WTC11 (cell line): Measurements from ENCODE around the gene ARHGAP15. TPM values are rescaled to one million over a fixed set of nuclear protein-coding genes. Genes with fewer than 3 reads are reported as not detected.

ENCODE experiments used
- ATAC-seq: fragments of 200-7000 bp; cut with Tn5 transposase; 2 replicates; pipeline ENCODE4 v1.10.0; 2021; ENCODE audit warnings: mild to moderate bottlenecking, moderate library complexity
- CTCF ChIA-PET: fragments of 300-600 bp; sonication (Branson Sonifier 250); formaldehyde crosslinking; loops from one replicate; lab custom pipeline; 2021; ENCODE audit warnings: antibody characterized with exemption; lab: Charles Lee
- POLR2A ChIA-PET: fragments of 350-600 bp; sonication (Branson Sonifier 250); formaldehyde crosslinking; loops from one replicate; lab custom pipeline; 2021; ENCODE audit warnings: antibody characterized with exemption; lab: Charles Lee
- DNase-seq: peaks from one replicate; pipeline ENCODE4 v3.0.0; 2021; ENCODE audit warnings: low spot score
- H3K27ac Mint-ChIP-seq: 2 replicates; pipeline ENCODE4 v1.8.0; 2021; ENCODE audit warnings: mixed read lengths
- H3K27me3 Mint-ChIP-seq: 2 replicates; pipeline ENCODE4 v1.8.0; 2021; ENCODE audit warnings: low read depth, mild to moderate bottlenecking, moderate library complexity, mixed read lengths
- H3K36me3 Mint-ChIP-seq: 2 replicates; pipeline ENCODE4 v1.8.0; 2021; ENCODE audit warnings: mixed read lengths
- H3K4me1 Mint-ChIP-seq: 2 replicates; pipeline ENCODE4 v1.8.0; 2022; ENCODE audit warnings: mixed read lengths
- H3K4me3 Mint-ChIP-seq: 2 replicates; pipeline ENCODE4 v1.8.0; 2021; ENCODE audit warnings: mild to moderate bottlenecking, moderate library complexity, mixed read lengths
- H3K9me3 Mint-ChIP-seq: 2 replicates; pipeline ENCODE4 v1.8.0; 2021; ENCODE audit warnings: mixed read lengths
- ATF1 ChIP-seq: sonication (generic); formaldehyde crosslinking; IDR thresholded peaks from 2 replicates; pipeline ENCODE4 v1.8.1; 2023; ENCODE audit warnings: mild to moderate bottlenecking, moderate library complexity, missing genetic modification reagents
- CREM ChIP-seq: sonication (generic); formaldehyde crosslinking; IDR thresholded peaks from 2 replicates; pipeline ENCODE4 v1.8.1; 2022; ENCODE audit warnings: mild to moderate bottlenecking, missing genetic modification reagents, moderate library complexity
- ESRRA ChIP-seq: sonication (generic); formaldehyde crosslinking; IDR thresholded peaks from 2 replicates; pipeline ENCODE4 v1.8.1; 2022; ENCODE audit warnings: mild to moderate bottlenecking, missing genetic modification reagents, borderline replicate concordance
- GABPB1 ChIP-seq: sonication (generic); formaldehyde crosslinking; IDR thresholded peaks from 2 replicates; pipeline ENCODE4 v1.8.1; 2023; ENCODE audit warnings: mild to moderate bottlenecking, missing genetic modification reagents
- IRF2 ChIP-seq: sonication (generic); formaldehyde crosslinking; IDR thresholded peaks from 2 replicates; pipeline ENCODE4 v1.8.0; 2022; ENCODE audit warnings: low read depth, missing genetic modification reagents, borderline replicate concordance
- JAZF1 ChIP-seq: fragments of 250-450 bp; sonication (Bioruptor Pico); IDR thresholded peaks from 2 replicates; pipeline ENCODE4 v1.9.0; 2021; ENCODE audit warnings: moderate library complexity, mild to moderate bottlenecking, inconsistent platforms
- NFATC4 ChIP-seq: fragments of 250-450 bp; sonication (Bioruptor Pico); IDR thresholded peaks from 2 replicates; pipeline ENCODE4 v1.9.0; 2021; ENCODE audit warnings: mild to moderate bottlenecking
- NFE2L1 ChIP-seq: sonication (generic); formaldehyde crosslinking; IDR thresholded peaks from 2 replicates; pipeline ENCODE4 v1.8.1; 2023; ENCODE audit warnings: missing genetic modification reagents
- SMAD4 ChIP-seq: sonication (generic); formaldehyde crosslinking; IDR thresholded peaks from 2 replicates; pipeline ENCODE4 v1.8.0; 2022; ENCODE audit warnings: mild to moderate bottlenecking, missing genetic modification reagents
- ZNF138 ChIP-seq: sonication (generic); formaldehyde crosslinking; conservative IDR thresholded peaks from 2 replicates; pipeline ENCODE4 v1.8.1; 2022; ENCODE audit warnings: mild to moderate bottlenecking, moderate library complexity, missing genetic modification reagents
- ZNF416 ChIP-seq: fragments of 250-450 bp; sonication (Bioruptor Pico); IDR thresholded peaks from 2 replicates; pipeline ENCODE4 v1.9.0; 2021; ENCODE audit warnings: mild to moderate bottlenecking, inconsistent platforms
- ZNF671 ChIP-seq: fragments of 250-450 bp; sonication (Bioruptor Pico); IDR thresholded peaks from 2 replicates; pipeline ENCODE4 v1.8.0; 2021; ENCODE audit warnings: mild to moderate bottlenecking
- total RNA-seq: library from RNA; stranded (reverse); gene quantifications from 3 replicates; pipeline ENCODE4 v1.2.3, GENCODE V29; 2021
- TF ChIP-seq, protein P1 (sequence below): sonication (generic); formaldehyde crosslinking; IDR thresholded peaks from 2 replicates; pipeline ENCODE4 v1.8.1; 2022; ENCODE audit warnings: low read depth, mild to moderate bottlenecking, moderate library complexity, missing genetic modification reagents, borderline replicate concordance
- TF ChIP-seq, protein P2 (sequence below): sonication (generic); formaldehyde crosslinking; IDR thresholded peaks from 2 replicates; pipeline ENCODE4 v1.8.0; 2023; ENCODE audit warnings: missing genetic modification reagents, mild to moderate bottlenecking, borderline replicate concordance
- TF ChIP-seq, protein P3 (sequence below): sonication (generic); formaldehyde crosslinking; conservative IDR thresholded peaks from 2 replicates; pipeline ENCODE4 v1.8.1; 2022; ENCODE audit warnings: mild to moderate bottlenecking, missing genetic modification reagents
- TF ChIP-seq, protein P4 (sequence below): sonication (generic); formaldehyde crosslinking; IDR thresholded peaks from 2 replicates; pipeline ENCODE4 v1.8.0; 2022; ENCODE audit warnings: mild to moderate bottlenecking, missing genetic modification reagents
- TF ChIP-seq, protein P5 (sequence below): sonication (generic); formaldehyde crosslinking; IDR thresholded peaks from 2 replicates; pipeline ENCODE4 v1.8.1; 2023; ENCODE audit warnings: mild to moderate bottlenecking, moderate library complexity, missing genetic modification reagents
- TF ChIP-seq, protein P6 (sequence below): sonication (generic); formaldehyde crosslinking; IDR thresholded peaks from 2 replicates; pipeline ENCODE4 v1.8.1; 2022; ENCODE audit warnings: missing genetic modification reagents, borderline replicate concordance
- TF ChIP-seq, protein P7 (sequence below): fragments of 250-450 bp; sonication (Bioruptor Pico); IDR thresholded peaks from 2 replicates; pipeline ENCODE4 v1.9.0; 2021; ENCODE audit warnings: mild to moderate bottlenecking

The ARHGAP15 gene
- total RNA-seq, 1 experiment from 2014 or later, result 0.28 TPM

DNA sequence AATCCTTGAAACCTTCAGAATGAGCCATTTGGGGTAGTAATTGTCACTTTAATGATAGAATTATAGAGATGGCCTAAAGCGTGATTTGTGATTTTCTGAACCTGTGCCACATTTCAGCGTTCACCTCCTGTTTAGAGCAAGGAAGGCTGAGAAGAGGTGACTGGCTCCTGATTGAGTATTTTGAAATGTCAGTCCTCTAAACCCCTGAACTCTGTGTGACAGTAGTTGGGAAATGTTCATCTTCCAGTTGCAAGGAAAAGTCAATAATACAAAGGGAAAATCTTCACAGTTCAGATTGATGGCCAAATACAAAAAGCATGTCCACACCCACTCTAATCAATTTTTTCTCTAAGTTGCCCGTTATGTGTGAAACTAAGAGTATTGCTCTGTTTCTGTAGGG, 305.2 kb downstream of the ARHGAP15 start:
- POLR2A ChIA-PET, result no interaction called here
- Mint-ChIP-seq H3K4me3 (no peak overlapping the region), H3K27me3 (no peaks in the 10 kb centered on the region)

DNA sequence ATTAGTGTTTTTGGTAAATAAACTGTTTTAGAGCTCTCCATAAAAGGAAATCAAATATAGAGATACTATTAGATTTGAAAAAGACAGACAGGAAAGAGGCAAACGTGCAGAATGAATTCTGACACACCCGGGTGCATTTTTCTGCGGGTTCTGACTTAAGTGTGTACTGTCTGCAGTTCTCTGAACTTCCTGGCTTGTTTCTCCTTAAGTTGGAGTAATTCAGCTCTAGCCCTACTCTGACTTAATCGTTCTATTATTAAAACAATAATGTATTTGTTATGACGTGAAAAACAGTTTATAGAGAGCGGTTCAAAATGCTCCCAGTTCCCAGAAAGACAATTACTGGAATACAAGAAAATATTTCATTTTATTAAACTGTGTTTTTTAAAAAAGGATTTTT, 305.9 kb downstream of the ARHGAP15 start:
- Mint-ChIP-seq H3K9me3 (no peaks in the 10 kb centered on the region), H3K36me3 (no peaks in the 10 kb centered on the region), H3K4me3 (no peak overlapping the region), H3K27me3 (no peaks in the 10 kb centered on the region), H3K4me1 (no peaks in the 10 kb centered on the region), H3K27ac (no peak overlapping the region)
- no peak for ATAC-seq
- POLR2A ChIA-PET, result no interaction called here
- CTCF ChIA-PET, result no interaction called here
- no peak for DNase-seq
- TF ChIP-seq, protein P1, sequence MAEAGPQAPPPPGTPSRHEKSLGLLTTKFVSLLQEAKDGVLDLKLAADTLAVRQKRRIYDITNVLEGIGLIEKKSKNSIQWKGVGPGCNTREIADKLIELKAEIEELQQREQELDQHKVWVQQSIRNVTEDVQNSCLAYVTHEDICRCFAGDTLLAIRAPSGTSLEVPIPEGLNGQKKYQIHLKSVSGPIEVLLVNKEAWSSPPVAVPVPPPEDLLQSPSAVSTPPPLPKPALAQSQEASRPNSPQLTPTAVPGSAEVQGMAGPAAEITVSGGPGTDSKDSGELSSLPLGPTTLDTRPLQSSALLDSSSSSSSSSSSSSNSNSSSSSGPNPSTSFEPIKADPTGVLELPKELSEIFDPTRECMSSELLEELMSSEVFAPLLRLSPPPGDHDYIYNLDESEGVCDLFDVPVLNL (CRISPR knock-in tag), result no peak
- TF ChIP-seq SMAD4 (CRISPR knock-in tag), result no peak
- TF ChIP-seq, protein P2, sequence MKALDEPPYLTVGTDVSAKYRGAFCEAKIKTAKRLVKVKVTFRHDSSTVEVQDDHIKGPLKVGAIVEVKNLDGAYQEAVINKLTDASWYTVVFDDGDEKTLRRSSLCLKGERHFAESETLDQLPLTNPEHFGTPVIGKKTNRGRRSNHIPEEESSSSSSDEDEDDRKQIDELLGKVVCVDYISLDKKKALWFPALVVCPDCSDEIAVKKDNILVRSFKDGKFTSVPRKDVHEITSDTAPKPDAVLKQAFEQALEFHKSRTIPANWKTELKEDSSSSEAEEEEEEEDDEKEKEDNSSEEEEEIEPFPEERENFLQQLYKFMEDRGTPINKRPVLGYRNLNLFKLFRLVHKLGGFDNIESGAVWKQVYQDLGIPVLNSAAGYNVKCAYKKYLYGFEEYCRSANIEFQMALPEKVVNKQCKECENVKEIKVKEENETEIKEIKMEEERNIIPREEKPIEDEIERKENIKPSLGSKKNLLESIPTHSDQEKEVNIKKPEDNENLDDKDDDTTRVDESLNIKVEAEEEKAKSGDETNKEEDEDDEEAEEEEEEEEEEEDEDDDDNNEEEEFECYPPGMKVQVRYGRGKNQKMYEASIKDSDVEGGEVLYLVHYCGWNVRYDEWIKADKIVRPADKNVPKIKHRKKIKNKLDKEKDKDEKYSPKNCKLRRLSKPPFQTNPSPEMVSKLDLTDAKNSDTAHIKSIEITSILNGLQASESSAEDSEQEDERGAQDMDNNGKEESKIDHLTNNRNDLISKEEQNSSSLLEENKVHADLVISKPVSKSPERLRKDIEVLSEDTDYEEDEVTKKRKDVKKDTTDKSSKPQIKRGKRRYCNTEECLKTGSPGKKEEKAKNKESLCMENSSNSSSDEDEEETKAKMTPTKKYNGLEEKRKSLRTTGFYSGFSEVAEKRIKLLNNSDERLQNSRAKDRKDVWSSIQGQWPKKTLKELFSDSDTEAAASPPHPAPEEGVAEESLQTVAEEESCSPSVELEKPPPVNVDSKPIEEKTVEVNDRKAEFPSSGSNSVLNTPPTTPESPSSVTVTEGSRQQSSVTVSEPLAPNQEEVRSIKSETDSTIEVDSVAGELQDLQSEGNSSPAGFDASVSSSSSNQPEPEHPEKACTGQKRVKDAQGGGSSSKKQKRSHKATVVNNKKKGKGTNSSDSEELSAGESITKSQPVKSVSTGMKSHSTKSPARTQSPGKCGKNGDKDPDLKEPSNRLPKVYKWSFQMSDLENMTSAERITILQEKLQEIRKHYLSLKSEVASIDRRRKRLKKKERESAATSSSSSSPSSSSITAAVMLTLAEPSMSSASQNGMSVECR (CRISPR knock-in tag), result no peak
- TF ChIP-seq NFE2L1 (CRISPR knock-in tag), result no peak
- no peak for TF ChIP-seq ZNF671 (CRISPR knock-in tag)

More for the DNA sequence above, 305.2 kb downstream of the ARHGAP15 start:
- TF ChIP-seq, protein P3, sequence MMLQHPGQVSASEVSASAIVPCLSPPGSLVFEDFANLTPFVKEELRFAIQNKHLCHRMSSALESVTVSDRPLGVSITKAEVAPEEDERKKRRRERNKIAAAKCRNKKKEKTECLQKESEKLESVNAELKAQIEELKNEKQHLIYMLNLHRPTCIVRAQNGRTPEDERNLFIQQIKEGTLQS (CRISPR knock-in tag), result no peak
- TF ChIP-seq, protein P4, sequence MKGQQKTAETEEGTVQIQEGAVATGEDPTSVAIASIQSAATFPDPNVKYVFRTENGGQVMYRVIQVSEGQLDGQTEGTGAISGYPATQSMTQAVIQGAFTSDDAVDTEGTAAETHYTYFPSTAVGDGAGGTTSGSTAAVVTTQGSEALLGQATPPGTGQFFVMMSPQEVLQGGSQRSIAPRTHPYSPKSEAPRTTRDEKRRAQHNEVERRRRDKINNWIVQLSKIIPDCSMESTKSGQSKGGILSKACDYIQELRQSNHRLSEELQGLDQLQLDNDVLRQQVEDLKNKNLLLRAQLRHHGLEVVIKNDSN (CRISPR knock-in tag), result no peak
- TF ChIP-seq CREM (no peak), ESRRA (CRISPR knock-in tag) (no peak), IRF2 (CRISPR knock-in tag) (no peak), NFATC4 (CRISPR knock-in tag) (no peak), GABPB1 (CRISPR knock-in tag) (no peak), ATF1 (CRISPR knock-in tag) (no peak), JAZF1 (CRISPR knock-in tag) (no peak), ZNF416 (CRISPR knock-in tag) (no peak), ZNF138 (CRISPR knock-in tag) (no peak)
- TF ChIP-seq, protein P5, sequence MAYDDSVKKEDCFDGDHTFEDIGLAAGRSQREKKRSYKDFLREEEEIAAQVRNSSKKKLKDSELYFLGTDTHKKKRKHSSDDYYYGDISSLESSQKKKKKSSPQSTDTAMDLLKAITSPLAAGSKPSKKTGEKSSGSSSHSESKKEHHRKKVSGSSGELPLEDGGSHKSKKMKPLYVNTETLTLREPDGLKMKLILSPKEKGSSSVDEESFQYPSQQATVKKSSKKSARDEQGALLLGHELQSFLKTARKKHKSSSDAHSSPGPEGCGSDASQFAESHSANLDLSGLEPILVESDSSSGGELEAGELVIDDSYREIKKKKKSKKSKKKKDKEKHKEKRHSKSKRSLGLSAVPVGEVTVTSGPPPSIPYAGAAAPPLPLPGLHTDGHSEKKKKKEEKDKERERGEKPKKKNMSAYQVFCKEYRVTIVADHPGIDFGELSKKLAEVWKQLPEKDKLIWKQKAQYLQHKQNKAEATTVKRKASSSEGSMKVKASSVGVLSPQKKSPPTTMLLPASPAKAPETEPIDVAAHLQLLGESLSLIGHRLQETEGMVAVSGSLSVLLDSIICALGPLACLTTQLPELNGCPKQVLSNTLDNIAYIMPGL (CRISPR knock-in tag), result no peak
- TF ChIP-seq, protein P2 (CRISPR knock-in tag), result no peak
- TF ChIP-seq, protein P6, sequence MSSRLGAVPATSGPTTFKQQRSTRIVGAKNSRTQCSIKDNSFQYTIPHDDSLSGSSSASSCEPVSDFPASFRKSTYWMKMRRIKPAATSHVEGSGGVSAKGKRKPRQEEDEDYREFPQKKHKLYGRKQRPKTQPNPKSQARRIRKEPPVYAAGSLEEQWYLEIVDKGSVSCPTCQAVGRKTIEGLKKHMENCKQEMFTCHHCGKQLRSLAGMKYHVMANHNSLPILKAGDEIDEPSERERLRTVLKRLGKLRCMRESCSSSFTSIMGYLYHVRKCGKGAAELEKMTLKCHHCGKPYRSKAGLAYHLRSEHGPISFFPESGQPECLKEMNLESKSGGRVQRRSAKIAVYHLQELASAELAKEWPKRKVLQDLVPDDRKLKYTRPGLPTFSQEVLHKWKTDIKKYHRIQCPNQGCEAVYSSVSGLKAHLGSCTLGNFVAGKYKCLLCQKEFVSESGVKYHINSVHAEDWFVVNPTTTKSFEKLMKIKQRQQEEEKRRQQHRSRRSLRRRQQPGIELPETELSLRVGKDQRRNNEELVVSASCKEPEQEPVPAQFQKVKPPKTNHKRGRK (CRISPR knock-in tag), result no peak
- TF ChIP-seq, protein P7, sequence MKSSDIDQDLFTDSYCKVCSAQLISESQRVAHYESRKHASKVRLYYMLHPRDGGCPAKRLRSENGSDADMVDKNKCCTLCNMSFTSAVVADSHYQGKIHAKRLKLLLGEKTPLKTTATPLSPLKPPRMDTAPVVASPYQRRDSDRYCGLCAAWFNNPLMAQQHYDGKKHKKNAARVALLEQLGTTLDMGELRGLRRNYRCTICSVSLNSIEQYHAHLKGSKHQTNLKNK, result no peak
- TF ChIP-seq, protein P1 (CRISPR knock-in tag), result no peak
- Mint-ChIP-seq H3K36me3 (no peaks in the 10 kb centered on the region), H3K4me1 (no peaks in the 10 kb centered on the region), H3K9me3 (no peaks in the 10 kb centered on the region), H3K27ac (no peak overlapping the region)
- DNase-seq, result no peak
- CTCF ChIA-PET, result no interaction called here
- ATAC-seq, result no peak
